NCI-H526 (cell line): ENCODE results near the gene ADAMTSL2.

Source experiments
- DNase-seq, 2 experiments: peaks; one replicate each; lab custom pipeline; 2025; lab: John Stamatoyannopoulos, UW

Gene ADAMTSL2

GRCh38 chr9:133517711-133518110, 16.8 kb upstream of the ADAMTSL2 start:
- no peak for DNase-seq

GRCh38 chr9:133518200-133518599, 16.3 kb upstream of the ADAMTSL2 start:
- DNase-seq: no peak

- no peak for DNase-seq
Observed at GRCh38 chr9:133518706-133519449, 15.6 kb upstream of the ADAMTSL2 start.

GRCh38 chr9:133519693-133520092, 14.8 kb upstream of the ADAMTSL2 start:
- DNase-seq: no peak

GRCh38 chr9:133520121-133520835, 14.2 kb upstream of the ADAMTSL2 start:
- no peak for DNase-seq

- no peak for DNase-seq
Observed at GRCh38 chr9:133521122-133522072, 13.1 kb upstream of the ADAMTSL2 start.

- DNase-seq: no peak
Observed at GRCh38 chr9:133522073-133522910, 12.2 kb upstream of the ADAMTSL2 start.

- no peak for DNase-seq
Observed at GRCh38 chr9:133523106-133523505, 11.4 kb upstream of the ADAMTSL2 start.

- no peak for DNase-seq
Observed at GRCh38 chr9:133524146-133524545, 10.4 kb upstream of the ADAMTSL2 start.

- no peak for DNase-seq
Observed at GRCh38 chr9:133524679-133525228, 9.8 kb upstream of the ADAMTSL2 start, which contains the start of gene MYMK. MYMK (minus strand) TSS chr9:133524959; CDS start chr9:133524844, 115 bp downstream.

- DNase-seq: no peak
Observed at GRCh38 chr9:133525677-133526076, 8.8 kb upstream of the ADAMTSL2 start.

GRCh38 chr9:133526721-133527321, 7.7 kb upstream of the ADAMTSL2 start:
- DNase-seq: no peak

- no peak for DNase-seq
Observed at GRCh38 chr9:133527444-133527920, 7.0 kb upstream of the ADAMTSL2 start.

- no peak for DNase-seq
Observed at GRCh38 chr9:133528001-133528875, 6.3 kb upstream of the ADAMTSL2 start.

- no peak for DNase-seq
Observed at GRCh38 chr9:133528876-133529241, 5.6 kb upstream of the ADAMTSL2 start.

- no peak for DNase-seq
Observed at GRCh38 chr9:133529457-133529856, 5.0 kb upstream of the ADAMTSL2 start.

GRCh38 chr9:133529874-133530273, 4.6 kb upstream of the ADAMTSL2 start:
- DNase-seq: no peak

GRCh38 chr9:133531293-133531692, 3.2 kb upstream of the ADAMTSL2 start:
- no peak for DNase-seq

- peak; percentile 37 to 73 for DNase-seq
Observed at GRCh38 chr9:133532937-133533668, 1.4 kb upstream of the ADAMTSL2 start.
